Ureter (tissue), 1 donor: ENCODE measurements around the gene SIK3. TPM values are rescaled to one million over a fixed set of nuclear protein-coding genes. Genes with fewer than 3 reads are reported as not detected.
"Not testable (repeated sequence)": the region's sequence is repeated elsewhere in the genome, so short reads cannot be mapped to it uniquely, and the experiment has no call there.

Experiments used
- DNase-seq: peaks from one replicate; pipeline ENCODE4 v3.0.0-alpha.2; 2020; ENCODE audit warnings: low spot score
- total RNA-seq: library from RNA; stranded (reverse); gene quantifications from one replicate; pipeline ENCODE4 v1.2.4, GENCODE V29; 2023
- donor health status: DM: yes; HTN: yes; CAD: no.

SIK3 gene
- total RNA-seq, 1 donor from 2014 or later, result 56.5 TPM

GRCh38 chr11:116825854-116826750 lies 272.1 kb downstream of the SIK3 start:
- DNase-seq, result no peak

DNA sequence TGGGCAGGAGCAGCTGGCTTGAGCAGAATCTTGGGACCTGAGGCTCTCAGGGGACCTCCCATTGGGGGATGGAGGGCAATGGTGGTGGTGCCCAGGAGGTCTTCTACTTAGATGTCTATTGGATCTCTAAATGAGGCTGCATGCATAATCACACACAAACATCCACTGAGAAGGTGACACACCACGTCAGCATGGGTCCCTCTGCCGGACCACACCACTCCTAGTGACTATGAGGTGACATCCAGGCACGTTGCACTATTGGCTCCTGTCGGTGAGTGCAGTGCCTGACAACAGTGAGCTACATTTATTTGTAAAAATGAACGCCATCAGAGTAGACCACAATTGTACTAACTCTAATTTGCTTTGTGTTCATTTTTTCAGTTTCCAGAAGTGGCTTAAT lies 272.8 kb downstream of the SIK3 start:
- no peak for DNase-seq

GRCh38 chr11:116823031-116823843 lies 275.0 kb downstream of the SIK3 start, which contains the start of gene APOA4:
Gene APOA4, minus strand, starts transcription at chr11:116823304. Its CDS starts 113 bp downstream, at chr11:116823191.
- DNase-seq, result no peak

GRCh38 chr11:116822575-116822974 lies 275.7 kb downstream of the SIK3 start:
- no peak for DNase-seq

- no peak for DNase-seq
These were observed 276.9 kb downstream of the SIK3 start for GRCh38 chr11:116821050-116821918.

- no peak for DNase-seq
These were observed 279.2 kb downstream of the SIK3 start for GRCh38 chr11:116819049-116819448.

GRCh38 chr11:116814502-116814901 lies 283.7 kb downstream of the SIK3 start:
- DNase-seq, result no peak

GRCh38 chr11:116813781-116814471 lies 284.3 kb downstream of the SIK3 start:
- DNase-seq, result no peak

- no peak for DNase-seq
These were observed 285.1 kb downstream of the SIK3 start for GRCh38 chr11:116813170-116813569.

DNA sequence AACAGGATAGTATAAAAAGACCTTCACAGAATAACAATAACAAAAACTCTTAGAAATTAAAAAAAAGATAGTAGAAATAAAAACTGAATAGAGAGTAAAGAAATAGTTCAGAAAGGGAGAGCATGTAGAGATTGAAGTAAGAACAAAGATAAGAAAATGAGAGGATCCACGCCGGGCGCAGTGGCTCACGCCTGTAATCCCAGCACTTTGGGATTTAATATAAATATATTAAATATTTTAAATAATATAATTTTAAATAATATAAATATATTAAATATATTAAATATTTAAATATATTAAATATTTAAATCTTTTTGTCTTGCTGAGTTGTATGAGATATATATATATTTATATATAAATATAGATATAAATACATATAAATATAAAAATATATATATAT lies 286.1 kb downstream of the SIK3 start:
- DNase-seq, result no peak

DNA sequence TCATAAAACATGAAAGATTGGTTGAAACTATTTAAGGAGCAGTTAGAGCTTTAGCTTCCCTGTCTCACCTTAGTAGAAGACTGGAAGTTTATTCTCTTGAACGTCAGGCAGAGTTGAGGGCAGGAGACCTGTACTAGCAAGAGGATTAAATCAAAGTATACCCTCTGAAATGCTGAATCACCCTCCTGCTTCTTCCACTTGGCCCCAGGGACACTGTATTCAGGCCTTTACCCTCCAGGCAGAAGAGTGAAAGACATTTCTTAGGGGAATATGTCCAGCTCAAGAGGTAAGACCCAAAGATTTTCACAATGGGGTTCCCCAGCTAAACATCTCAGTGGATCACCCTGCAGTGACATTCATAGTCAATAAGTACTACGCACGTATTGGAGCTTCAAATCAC lies 287.0 kb downstream of the SIK3 start:
- no peak for DNase-seq

DNA sequence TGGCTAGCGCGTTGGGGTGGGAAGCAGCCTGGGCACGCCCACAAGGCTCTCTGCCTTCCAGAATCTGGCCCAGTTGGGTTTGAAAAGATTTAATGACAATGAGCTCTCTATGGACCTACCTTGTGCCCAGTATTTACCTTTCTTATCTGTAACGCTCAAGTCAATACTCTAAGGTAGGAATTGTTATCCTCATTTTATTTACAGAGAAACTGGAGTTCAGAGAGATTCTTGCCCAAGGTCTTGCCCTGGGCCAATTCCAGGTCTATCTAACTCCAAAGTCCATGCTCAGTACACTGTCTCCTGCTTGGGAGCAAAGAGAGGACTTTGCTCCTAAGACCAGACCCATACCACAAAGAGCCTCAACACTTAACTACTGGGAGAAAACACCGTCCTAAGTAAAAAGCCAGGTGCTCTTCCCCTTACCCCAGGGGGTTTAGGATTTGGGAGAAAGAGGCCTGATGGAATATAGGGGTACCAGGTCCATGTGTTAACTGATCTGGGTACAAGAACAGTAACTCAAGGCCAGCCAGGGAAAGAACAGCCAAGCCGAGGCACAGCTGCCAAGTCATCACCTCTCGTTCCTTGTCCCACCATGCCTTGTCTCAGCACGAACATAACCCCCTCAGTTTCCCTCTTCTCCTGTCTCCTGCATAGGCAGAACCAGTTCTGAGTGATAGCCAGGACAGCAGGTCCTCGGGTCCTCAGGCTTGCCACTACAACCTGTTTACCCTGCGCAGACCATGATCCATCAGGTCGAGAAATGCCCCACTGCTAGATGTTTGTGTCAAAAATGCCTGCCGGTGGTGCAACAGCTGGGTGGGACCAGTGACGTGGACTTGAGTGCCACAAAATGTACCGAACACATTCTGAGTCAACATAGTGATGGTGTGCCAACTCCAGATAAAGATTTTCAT lies 289.7 kb downstream of the SIK3 start:
- no peak for DNase-seq

DNA sequence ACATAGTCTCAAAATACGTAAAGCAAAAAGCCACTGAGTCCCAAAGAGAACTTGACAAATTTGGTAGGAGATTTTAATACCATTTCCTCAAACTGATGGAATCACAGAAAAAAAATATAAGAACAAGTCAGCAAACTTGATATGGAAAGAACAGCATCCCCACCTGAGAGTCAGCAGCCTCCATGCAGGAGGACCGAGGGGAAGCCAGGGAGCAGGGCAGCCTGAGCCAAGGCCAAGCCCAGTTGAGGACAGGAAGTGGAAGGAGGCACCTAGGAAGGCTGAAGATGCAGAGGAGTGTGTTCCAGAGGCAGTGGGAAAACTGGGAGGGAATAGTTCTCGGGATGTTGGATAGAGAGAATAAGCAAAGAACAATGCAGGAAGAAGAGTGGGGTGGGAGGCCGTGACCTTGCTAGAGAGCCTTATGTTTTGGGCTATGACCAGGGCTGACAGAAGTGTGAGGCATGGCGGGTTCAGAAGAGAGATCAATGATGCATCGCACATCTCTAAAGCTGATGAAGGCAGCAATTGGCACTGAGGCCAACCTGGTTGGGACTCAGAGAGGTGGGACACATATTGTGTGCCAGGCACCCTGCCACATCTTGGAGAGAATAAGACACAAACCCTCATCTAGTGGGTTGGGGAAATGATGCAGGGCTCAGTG lies 290.5 kb downstream of the SIK3 start:
- DNase-seq, result no peak

DNA sequence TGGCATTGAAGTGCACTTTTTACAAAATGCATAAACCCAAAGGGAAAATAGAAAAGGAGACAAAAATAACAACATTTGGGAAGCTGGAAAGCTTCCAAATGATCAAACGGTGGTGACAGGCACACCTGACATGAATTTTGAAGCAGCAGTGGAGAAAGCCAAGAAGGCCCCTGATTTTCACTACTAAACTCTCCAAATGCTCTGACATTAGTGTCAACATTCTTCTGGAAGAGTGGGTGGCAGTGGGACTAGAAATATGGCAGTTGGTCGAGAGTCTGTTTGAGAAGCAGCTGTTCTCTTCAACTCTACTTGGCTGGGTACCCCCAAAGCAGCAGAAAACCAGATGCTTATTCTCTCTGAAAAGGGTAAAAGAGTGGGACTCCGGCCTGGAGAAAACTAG lies 294.2 kb downstream of the SIK3 start:
- no peak for DNase-seq

- not testable (repeated sequence) for DNase-seq
These were observed 296.6 kb downstream of the SIK3 start for GRCh38 chr11:116801662-116802061.

DNA sequence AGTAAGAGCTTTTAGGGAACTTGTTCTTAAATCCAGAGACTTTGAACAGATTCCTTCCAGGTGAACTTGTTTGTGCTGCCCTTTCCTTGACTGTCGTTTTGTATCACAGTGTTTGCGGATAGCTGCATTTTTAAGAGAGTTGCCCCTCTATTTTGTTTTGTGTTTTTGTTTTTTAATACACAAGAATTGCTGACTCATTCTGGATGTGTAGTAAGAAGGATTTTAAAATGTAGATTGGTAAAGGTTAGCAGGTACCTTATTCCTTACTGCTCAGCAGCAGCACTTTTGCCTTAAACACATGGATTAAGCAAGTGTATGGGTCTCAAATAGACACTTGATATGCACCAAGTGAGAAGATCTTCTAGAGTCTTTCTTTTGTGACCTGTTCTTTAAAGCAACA lies 297.6 kb downstream of the SIK3 start:
- DNase-seq, result no peak

DNA sequence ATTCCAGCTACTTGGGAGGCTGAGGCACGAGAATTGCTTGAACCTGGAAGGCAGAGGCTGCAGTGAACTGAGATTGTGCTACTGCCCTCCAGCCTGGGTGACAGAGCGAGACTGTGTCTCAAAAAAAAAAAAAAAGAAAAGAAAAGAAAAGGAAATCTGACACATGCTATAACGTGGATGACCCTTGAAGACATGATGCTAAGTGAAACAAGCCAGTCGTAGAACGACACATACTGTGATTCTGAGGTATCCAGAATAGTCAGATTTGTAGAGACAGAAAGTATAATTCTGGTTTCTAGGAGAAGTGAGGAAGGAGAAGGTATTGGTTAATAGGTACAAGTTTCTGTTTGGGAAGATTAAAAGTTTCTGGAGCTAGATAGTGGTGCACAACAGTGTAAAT lies 299.9 kb downstream of the SIK3 start:
- DNase-seq, result no peak

DNA sequence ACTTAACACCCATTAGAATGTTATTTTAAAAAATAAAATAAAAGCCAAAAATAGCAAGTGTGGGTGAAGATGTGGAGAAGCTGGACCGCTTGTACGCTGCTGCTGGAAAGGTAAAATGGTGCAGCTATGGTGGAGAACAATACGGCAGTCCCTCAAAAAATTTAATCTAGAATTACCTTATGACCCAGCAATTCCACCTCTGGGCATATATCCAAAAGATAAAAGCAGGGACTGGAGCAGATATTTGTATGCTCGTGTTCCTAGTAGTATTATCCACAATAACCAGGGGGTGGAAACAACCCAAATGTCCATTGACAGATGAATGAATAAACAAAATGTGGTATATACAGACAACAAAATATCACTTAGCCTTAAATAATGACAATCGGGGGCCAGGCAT lies 300.4 kb downstream of the SIK3 start:
- no peak for DNase-seq

- DNase-seq, result no peak
These were observed 301.7 kb downstream of the SIK3 start for GRCh38 chr11:116796548-116796947.

DNA sequence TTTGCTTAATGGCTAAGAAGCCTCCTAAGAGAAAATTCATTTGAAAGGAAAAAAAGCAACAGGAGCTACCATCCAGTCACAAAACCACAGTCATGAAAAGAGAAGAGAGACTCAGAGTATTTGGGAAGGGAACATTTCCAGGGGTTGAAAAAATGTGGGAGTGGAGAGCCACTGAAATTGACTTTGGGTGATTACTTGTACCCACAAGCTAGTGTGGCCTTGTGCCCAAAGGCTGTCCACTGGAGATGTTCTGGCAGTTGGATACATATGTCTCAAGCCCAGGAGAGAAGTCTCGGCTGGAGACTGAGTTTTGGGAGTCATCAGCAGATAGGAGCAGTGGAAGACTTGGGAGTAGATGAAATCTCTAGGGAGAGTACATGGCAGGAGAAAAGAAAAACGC lies 303.4 kb downstream of the SIK3 start:
- DNase-seq, result no peak
